ENCODE results near the gene XYLT1.

XYLT1 gene

DNA sequence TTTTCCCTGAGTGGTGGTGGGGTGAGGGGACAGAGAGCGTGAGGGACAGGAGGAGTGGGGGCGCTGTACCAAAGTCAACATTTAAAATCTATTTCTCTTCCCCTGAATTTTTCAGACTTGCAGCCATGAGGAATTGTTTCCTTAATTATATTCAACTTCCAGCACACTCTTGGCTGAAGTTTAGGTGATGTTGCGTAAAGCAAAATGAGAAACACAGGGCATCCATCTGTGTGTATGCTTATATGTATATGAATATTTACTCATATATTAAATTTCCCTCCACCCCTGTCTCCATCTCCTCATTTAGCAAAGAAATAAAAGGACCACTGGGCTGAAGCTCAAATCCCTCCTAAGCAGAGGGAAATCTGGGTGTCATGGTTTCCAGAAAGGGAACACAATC lies 218.1 kb downstream of the XYLT1 start:
- no peak for DNase-seq (ENCODE audit: low read depth)
- H3K4me3 ChIP-seq (ENCODE audit: low read depth, low read length): no peak overlapping the region
- TF ChIP-seq, protein P1, sequence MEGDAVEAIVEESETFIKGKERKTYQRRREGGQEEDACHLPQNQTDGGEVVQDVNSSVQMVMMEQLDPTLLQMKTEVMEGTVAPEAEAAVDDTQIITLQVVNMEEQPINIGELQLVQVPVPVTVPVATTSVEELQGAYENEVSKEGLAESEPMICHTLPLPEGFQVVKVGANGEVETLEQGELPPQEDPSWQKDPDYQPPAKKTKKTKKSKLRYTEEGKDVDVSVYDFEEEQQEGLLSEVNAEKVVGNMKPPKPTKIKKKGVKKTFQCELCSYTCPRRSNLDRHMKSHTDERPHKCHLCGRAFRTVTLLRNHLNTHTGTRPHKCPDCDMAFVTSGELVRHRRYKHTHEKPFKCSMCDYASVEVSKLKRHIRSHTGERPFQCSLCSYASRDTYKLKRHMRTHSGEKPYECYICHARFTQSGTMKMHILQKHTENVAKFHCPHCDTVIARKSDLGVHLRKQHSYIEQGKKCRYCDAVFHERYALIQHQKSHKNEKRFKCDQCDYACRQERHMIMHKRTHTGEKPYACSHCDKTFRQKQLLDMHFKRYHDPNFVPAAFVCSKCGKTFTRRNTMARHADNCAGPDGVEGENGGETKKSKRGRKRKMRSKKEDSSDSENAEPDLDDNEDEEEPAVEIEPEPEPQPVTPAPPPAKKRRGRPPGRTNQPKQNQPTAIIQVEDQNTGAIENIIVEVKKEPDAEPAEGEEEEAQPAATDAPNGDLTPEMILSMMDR (IDR thresholded peaks at IDR 0.05; ENCODE audit: insufficient read depth, low read depth, low read length, missing control alignments): no peak

- TF ChIP-seq, protein P1 (IDR thresholded peaks at IDR 0.05; ENCODE audit: insufficient read depth, low read depth, low read length, missing control alignments): no peak
- no peak for DNase-seq (ENCODE audit: low read depth)
- no peak overlapping the region for H3K4me3 ChIP-seq (ENCODE audit: low read depth, low read length)
Observed at GRCh38 chr16:17252064-17252463, 218.7 kb downstream of the XYLT1 start.

DNA sequence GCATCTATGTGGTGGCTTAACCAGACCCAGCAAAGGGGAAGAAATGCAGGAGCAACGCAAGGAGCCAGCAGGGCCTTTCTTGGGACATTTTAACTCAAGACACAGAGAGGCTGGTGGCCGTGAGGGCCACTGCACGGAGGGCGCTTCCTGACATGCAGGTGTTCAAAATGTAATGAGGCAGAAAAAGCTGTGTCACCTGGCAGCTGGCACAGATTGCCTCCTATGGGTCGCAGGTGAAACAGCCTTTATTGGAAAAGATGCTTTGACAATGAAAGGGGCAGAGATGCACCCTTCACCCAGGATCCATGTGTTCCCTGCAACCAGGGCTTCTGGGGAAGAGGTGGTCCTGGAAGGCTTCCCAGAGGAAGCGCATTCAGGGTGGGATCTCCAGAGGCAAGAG lies 219.3 kb downstream of the XYLT1 start:
- H3K4me3 ChIP-seq (ENCODE audit: low read depth, low read length): no peak overlapping the region
- no peak for DNase-seq (ENCODE audit: low read depth)

DNA sequence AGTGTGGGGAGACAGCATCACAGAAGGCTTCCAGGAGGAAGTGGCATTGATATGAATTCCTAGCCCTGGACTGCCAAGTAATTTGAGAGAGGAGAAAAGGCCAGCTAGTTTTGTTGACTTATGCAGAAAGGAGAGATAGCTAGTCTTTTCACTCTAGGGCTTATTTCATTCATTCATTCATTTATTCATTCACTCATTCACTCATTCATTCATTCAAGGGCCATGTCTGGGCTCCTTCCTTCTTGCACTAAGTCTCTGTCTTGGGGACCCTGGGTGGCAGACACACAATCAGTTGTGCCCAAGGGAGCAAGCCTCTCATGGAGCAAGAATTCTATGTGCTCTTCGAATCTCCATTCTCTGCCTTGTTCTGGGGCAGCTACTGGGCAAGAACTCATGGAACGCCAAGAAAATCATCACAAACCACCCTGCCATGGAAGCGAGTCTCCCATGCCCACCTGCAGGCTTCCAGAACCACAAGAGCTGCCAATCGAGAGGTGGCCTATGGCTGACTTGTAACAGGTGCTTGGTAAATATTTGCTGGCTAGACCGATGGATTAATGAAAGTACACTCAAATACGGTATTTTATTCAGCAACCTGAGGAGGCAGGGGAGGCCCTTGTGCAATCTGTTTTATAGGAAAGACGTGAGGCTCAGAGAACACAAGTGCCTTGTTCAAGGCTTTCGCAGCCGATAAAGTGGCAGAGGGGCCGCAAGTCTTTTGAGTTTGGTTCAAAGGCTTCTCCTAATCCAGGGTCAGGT lies 223.6 kb downstream of the XYLT1 start:
- no peak for DNase-seq (ENCODE audit: low read depth)
- H3K4me3 ChIP-seq (ENCODE audit: low read depth, low read length): no peak overlapping the region
- TF ChIP-seq, protein P1 (IDR thresholded peaks at IDR 0.05; ENCODE audit: insufficient read depth, low read depth, low read length, missing control alignments): no peak

More for the DNA sequence above, 219.3 kb downstream of the XYLT1 start:
- TF ChIP-seq, protein P1 (IDR thresholded peaks at IDR 0.05; ENCODE audit: insufficient read depth, low read depth, low read length, missing control alignments): no peak

DNA sequence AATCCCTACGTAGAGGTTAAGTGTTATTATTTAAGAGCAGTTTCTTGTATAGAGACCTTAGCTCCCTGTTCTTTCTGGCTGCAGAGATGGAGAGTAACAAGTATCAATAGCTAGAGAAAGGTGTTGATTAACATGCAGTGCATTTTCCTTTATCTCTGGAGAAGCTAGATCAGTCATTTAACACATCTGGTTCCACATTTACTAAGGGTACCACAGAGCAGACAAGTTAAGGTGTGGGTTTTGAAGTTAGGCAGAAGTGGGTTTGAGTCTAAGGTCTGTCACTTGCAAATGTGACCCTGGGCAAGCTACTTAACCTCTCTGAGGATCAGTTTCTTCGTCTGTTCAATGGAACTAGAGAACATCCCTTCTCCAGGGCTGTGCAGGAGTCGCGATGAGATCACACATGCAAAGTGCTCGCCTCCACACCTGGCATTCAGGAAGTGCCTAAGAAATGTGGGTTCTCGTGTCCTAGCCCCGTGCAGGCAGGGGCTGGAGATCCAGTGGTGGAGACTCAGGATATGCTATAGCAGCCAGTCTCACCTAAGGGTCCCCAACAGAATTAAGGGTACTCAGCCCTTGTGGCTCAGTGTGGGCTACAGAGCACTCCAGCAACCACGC lies 224.4 kb downstream of the XYLT1 start:
- no peak overlapping the region for H3K4me3 ChIP-seq (ENCODE audit: low read depth, low read length)
- TF ChIP-seq, protein P1 (IDR thresholded peaks at IDR 0.05; ENCODE audit: insufficient read depth, low read depth, low read length, missing control alignments): no peak
- no peak for DNase-seq (ENCODE audit: low read depth)

DNA sequence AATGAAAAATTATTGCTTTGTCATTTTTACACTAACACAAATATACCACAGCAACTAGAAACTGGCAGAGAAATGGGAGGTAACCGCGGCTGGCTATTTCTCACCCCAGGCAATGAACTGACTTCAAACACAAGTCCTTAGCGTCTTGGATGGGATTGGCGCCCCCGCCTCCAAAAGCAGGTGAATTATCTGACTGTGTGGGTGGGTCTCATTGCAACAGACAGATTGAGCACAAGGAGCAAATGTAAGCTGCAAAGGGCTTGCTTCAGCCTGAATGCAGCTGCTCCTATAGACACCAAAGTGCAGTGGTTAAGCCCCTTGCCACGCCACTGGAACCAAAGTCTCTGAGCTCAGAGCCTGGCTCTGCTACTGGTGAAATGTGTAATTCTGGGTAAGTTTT lies 225.0 kb downstream of the XYLT1 start:
- TF ChIP-seq, protein P1 (IDR thresholded peaks at IDR 0.05; ENCODE audit: insufficient read depth, low read depth, low read length, missing control alignments): no peak
- H3K4me3 ChIP-seq (ENCODE audit: low read depth, low read length): no peak overlapping the region
- no peak for DNase-seq (ENCODE audit: low read depth)

Measured in GM12865 (cell line).